HG03039 (cell line): ENCODE data around the gene DDA1.

ENCODE experiments used
- ATAC-seq: cut with Tn5 transposase; IDR thresholded peaks from one replicate; pipeline ENCODE4 v1.9.1; 2021; ENCODE audit warnings: mild to moderate bottlenecking, moderate library complexity; ENCODE audit not compliant: unreplicated experiment

The DDA1 gene

GRCh38 chr19:17328517-17329365 is 19.4 kb downstream of the DDA1 start:
- no peak for ATAC-seq

GRCh38 chr19:17329366-17330261 is 20.3 kb downstream of the DDA1 start:
- ATAC-seq: no peak

GRCh38 chr19:17330262-17331044 is 21.1 kb downstream of the DDA1 start:
- ATAC-seq: no peak

GRCh38 chr19:17331045-17331558 is 21.7 kb downstream of the DDA1 start:
- ATAC-seq: no peak

GRCh38 chr19:17332360-17332676 is 23.0 kb downstream of the DDA1 start:
- ATAC-seq: no peak

- no peak for ATAC-seq
Measured at GRCh38 chr19:17332677-17333581, 23.6 kb downstream of the DDA1 start.

GRCh38 chr19:17333611-17334413 is 24.4 kb downstream of the DDA1 start:
- no peak for ATAC-seq

- ATAC-seq: peak; percentile 40
Measured at GRCh38 chr19:17334414-17335409, 25.3 kb downstream of the DDA1 start, which contains the start of gene ANO8. Gene ANO8 (minus strand): TSS chr19:17334855. CDS start chr19:17334670, 185 bp downstream.

- ATAC-seq: no peak
Measured at GRCh38 chr19:17335575-17335974, 26.2 kb downstream of the DDA1 start.

GRCh38 chr19:17336872-17337674 is 27.7 kb downstream of the DDA1 start, which contains the start of gene GTPBP3:
Gene GTPBP3 (plus strand): TSS chr19:17337553. CDS start chr19:17337612, 59 bp downstream.
- peak; percentile 67 for ATAC-seq

- ATAC-seq: no peak
Measured at GRCh38 chr19:17337675-17338432, 28.5 kb downstream of the DDA1 start.

- ATAC-seq: no peak
Measured at GRCh38 chr19:17338433-17339078, 29.2 kb downstream of the DDA1 start.

GRCh38 chr19:17339088-17339741 is 29.9 kb downstream of the DDA1 start:
- ATAC-seq: no peak

- no peak for ATAC-seq
Measured at GRCh38 chr19:17340302-17340870, 31.0 kb downstream of the DDA1 start.

- no peak for ATAC-seq
Measured at GRCh38 chr19:17340871-17341357, 31.6 kb downstream of the DDA1 start.
